Stimulated activated CD4-positive, alpha-beta T cell treated with anti-CD3 and anti-CD28 coated beads, Interleukin-4, amount 100 ng/mL, for 48 hours (primary cell): ENCODE results near the gene IFNA4.
"Not testable (repeated sequence)": the region's sequence is repeated elsewhere in the genome, so short reads cannot be mapped to it uniquely, and the experiment has no call there.

ENCODE experiments used
- DNase-seq, 2 donors: peaks; one replicate each; pipeline ENCODE4 v3.0.0-alpha.2; 2020; ENCODE audit warnings: low read depth in 2 of 2

The IFNA4 gene

DNA sequence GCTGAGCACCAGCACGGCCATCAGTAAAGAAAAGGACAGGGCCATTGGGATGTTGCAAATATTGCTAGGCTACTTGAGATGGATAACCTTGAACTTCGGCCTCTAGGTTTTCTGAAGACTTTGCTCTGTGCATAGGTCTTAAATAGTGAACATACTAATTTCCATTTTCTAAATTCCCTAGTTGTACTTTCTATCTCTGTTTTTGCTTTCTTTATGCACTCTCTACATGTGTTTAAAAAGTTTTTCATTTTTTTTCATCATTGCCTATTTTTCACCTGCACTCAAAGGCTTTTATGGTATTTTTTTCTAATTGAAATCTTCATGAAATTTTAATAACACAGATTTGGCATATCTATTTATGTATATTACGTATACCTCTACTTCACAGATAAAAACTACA, at the start of gene IFNA4:
Gene IFNA4 (minus strand): TSS at position 101 of the 400 bp plus-strand sequence. CDS start 56 bp downstream, at position 45.
- DNase-seq: not testable (repeated sequence)

GRCh38 chr9:21236360-21236714, 49.0 kb upstream of the IFNA4 start:
- not testable (repeated sequence) for DNase-seq

DNA sequence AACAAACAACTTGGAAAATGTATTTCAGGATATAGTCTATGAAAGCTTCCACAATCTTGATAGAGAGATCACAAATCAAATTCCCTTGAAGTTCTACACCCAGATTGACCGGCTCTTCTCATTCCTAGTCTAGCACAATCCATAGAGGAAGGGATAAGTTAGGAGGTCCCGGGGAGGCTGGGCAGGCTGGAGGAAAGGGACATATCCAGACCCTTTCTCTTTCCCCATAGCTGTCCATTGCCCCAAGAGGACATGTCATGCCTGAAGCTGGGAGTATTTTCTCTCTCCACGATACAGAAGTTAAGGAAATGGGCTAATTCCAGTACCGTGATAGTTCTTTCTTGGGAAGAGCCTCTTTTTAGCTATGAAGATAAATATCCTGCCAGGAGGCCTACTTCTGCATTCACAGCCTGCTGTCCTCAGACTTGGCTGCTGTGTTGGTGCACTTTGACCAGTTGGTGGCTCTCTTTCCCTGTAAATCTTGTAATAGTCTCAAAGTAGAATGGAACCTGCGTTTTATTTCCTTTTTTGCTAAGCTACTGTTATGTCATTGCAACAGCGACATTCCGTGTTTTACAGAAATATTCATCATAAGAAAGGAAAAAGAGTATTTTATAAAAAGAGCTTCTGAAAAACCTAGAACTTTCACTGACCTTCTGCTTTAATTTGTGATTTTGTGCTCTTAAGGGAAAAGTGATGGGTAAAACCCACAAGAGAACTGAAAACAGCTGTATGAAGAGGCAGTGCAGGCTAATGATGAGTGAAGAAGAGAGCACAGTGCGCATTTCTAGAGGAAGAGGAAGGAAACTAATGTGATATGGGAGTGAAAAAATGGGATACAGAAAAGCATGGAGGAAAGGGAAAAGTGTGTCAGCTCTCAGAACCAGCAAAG, 48.3 kb upstream of the IFNA4 start:
- not testable (repeated sequence) for DNase-seq

DNA sequence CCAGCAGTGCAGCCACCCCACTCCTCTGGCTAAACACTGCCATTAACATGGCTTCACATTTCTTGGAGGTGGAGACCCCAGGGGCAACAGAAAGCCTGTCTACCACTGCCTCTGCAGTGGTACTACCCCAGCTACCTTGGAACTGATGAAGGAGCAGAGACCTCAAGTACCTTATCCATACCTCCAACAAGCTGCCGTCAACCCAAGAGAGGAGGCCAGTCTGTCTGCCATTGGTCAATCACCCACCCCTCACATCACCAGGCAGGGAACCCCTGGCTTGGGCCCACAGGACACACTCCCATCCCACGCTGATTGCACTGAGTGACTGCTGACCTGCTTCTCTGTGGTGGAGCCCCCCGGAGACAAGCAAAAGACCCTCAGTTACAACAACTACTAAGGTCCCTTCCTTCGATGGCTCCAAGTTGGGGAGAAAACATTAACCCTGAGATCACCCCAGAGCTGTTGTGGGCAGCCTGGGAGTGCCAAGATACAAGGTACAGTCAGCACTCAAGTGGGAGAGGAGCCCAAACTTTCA, 46.8 kb upstream of the IFNA4 start:
- DNase-seq: no peak

GRCh38 chr9:21233258-21233657, 45.9 kb upstream of the IFNA4 start:
- no peak for DNase-seq

- no peak for DNase-seq
These were observed 40.7 kb upstream of the IFNA4 start, which contains the start of gene IFNA17 for GRCh38 chr9:21228122-21228521. IFNA17 (minus strand) TSS chr9:21228222; CDS start chr9:21228173, 49 bp downstream.

DNA sequence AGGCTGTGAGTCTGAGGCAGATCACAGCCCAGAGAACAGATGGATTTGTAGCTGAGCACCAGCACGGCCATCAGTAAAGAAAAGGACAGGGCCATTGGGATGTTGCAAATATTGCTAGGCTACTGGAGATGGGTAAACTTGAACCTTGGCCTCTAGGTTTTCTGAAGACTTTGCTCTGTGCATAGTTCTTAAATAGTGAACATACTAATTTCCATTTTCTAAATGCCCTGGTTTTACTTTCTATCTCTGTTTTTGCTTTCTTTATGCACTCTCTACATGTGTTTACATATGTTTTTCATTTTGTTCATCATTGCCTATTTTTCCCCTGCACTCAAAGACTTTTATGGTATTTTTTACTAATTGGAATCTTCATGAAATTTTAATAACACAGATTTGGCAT, 29.8 kb upstream of the IFNA4 start, which contains the start of gene IFNA16:
Gene IFNA16 (minus strand): TSS at position 101 of the 400 bp plus-strand sequence. CDS start 6 bp downstream, at position 95.
- not testable (repeated sequence) for DNase-seq

GRCh38 chr9:21213411-21214326, 26.3 kb upstream of the IFNA4 start:
- DNase-seq: not testable (repeated sequence)

DNA sequence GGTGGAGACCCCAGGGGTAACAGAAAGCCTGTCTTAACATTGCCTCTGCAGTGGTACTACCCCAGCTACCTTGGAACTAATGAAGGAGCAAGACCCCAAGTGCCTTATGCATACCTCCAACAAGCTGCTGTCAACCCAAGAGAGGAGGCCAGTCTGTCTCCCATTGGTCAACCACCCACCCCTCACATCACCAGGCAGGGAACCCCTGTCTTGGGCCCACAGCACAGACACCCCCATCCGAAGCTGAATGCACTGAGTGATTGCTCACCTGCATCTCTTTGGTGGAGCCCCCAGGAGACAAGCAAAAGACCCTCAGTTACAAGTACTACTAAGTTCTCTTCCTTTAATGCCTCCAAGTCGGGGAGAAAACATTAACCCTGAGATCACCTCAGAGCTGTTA, 24.8 kb upstream of the IFNA4 start:
- not testable (repeated sequence) for DNase-seq

DNA sequence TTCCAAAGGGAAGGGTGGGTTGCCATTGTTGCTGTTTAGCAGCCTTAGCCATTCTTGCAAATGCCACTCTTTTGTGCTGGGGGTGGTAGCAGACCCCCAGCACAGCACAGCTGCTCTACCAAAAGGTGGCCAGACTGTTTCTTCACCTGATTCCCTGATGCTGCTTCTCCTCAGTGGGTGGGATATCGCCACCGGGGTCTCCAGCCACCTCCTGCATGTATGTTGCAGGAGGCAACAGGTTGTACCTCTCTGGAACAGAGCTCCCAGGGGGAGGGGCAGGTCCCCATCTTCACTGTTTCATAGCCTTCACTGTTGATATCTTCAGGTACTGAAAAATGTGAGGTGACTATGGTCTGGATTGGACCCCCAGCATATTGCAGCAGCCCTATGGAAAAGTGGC, 23.4 kb upstream of the IFNA4 start:
- DNase-seq: not testable (repeated sequence)

GRCh38 chr9:21210311-21210710, 22.9 kb upstream of the IFNA4 start:
- no peak for DNase-seq

- not testable (repeated sequence) for DNase-seq
These were observed 19.7 kb upstream of the IFNA4 start, which contains the start of gene IFNA10 for GRCh38 chr9:21207043-21207442. IFNA10 (minus strand) TSS chr9:21207143; CDS start chr9:21207097, 46 bp downstream.

DNA sequence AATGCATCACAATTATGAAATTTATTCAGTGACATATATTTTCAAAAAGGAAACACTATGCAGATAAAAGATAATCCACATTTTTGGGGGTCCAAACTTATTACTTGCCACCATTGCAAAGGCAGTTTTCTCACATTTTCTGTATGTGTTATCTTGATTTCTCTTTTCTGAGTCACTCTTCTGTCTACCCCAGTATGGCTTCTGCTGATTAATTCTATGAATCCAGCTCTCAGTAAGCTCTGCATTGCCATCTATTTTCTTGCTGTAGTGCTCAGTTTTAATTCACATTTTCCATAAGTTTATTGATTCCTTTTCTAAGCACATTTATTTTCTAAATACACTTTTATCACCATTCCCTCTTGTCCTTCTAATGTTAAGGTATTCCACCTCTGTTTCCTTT, 17.8 kb upstream of the IFNA4 start:
- no peak for DNase-seq

DNA sequence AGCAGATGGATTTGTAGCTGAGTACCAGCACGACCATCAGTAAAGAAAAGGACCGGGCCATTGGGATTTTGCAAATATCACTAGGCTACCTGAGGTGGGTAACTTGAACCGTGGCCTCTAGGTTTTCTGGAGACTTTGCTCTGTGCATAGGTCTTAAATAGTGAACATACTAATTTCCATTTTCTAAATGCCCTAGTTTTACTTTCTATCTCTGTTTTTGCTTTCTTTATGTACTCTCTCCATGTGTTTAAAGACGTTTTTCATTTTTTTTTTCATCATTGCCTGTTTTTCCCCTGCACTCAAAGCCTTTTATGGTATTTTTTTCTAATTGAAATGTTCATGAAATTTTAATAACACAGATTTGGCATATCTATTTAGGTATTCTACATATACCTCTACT, 14.7 kb upstream of the IFNA4 start, which contains the start of gene IFNA7:
Gene IFNA7 (minus strand): TSS at position 101 of the 400 bp plus-strand sequence. CDS start 40 bp downstream, at position 61.
- DNase-seq: not testable (repeated sequence)

GRCh38 chr9:21194867-21195776, 7.7 kb upstream of the IFNA4 start:
- peak in 1 of 2 donors; percentile 15 for DNase-seq

DNA sequence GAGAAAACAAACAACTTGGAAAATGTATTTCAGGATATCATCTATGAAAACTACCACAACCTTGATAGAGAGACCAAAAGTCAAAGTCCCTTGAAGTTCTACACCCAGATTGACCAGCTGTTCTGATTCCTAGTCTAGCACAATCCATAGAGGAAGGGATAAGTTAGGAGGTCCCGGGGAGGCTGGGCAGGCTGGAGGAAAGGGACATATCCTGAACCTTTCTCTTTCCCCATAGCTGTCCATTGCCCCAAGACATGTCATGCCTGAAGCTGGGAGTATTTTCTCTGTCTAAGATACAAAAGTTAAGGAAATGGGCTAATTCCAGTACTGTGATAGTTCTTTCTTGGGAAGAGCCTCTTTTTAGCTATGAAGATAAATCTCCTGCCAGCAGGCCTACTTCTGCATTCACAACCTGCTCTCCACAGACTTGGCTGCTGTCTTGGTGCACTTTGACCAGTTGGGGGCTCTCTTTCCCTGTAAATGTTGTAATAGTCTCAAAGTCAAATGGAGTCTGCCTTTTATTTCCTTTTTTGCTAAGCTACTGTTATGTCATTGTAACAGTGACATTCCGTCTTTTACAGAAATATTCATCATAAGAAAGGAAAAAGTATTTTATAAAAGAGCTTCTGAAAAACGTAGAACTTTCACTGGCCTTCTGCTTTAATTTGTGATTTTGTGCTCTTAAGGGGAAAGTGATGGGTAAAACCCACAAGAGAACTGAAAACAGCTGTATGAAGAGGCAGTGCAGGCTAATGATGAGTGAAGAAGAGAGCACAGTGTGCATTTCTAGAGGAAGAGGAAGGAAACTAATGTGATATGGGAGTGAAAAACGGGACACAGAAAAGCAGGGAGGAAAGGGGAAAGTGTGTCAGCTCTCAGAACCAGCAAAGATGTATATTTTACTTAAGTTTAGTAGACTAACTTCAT, 4.3 kb downstream of the IFNA4 start:
- not testable (repeated sequence) for DNase-seq

DNA sequence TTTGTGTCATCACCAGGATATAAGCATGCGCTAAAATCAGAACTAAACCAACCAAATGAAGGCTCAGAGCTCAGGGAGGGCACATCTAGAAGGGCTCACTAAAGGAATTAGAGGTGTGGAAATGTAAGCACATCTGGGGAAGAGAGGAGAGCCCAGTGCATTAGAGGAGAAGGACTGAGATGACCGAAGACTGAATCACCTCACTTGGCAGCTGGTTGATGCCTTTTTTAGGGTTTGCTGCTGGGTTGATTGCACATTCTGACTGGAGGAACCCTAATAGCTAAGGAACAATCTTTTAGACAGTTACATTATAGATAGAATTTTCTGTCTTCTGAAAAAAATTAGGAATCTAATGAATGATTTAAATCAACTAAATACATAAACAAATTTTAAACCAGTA, 12.7 kb downstream of the IFNA4 start:
- no peak for DNase-seq

DNA sequence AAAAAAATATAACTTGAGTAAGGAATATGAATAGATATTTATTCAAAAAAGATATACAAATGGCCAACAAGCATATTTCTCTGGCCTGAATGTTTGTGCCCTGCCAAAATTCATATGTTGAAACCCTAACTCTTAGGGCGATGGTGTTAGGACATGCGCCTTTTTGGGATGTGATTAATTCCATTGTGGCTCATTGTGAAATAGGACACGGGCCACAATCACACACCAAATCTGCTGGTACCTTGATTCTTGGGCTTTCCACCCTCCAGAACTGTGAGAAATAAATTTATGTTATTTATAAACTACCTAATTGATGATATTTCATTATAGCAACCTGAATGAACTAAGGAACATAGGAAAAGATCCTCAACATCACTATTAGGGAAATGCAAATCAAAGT, 15.2 kb downstream of the IFNA4 start:
- DNase-seq: no peak

DNA sequence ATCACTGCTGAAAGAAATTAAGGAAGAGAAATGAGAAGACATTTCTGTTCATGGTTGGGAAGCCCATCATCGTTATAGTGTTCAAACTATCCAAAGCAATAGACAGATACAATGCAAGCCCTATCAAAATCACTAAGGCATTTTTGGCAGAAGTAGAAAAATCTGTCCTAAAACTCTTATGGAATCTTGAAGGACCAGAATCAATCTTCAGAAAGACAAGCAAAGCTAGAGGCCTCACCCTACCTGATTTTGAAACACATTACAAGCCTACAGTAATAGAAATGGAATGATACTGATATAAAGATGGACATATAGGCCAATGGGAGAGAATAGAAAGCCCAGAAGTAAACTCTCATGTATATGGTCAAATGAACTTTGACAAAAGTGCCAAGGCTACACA, 16.0 kb downstream of the IFNA4 start:
- no peak for DNase-seq
